RWPE2 (cell line): ENCODE data around the gene ZNF544.
"Not testable (repeated sequence)": the region's sequence is repeated elsewhere in the genome, so short reads cannot be mapped to it uniquely, and the experiment has no call there.

ENCODE experiments used
- ATAC-seq: fragments of 200-7000 bp; cut with Tn5 transposase; 3 replicates; pipeline ENCODE4 v1.9.1; 2021; ENCODE audit warnings: low read depth
- DNase-seq: peaks from one replicate; pipeline ENCODE4 v3.0.0-alpha.2; 2020; ENCODE audit warnings: low spot score
- H3K27ac ChIP-seq: fragments of 450-650 bp; 2 replicates; pipeline ENCODE4 v1.5.1; 2017; ENCODE audit warnings: mild to moderate bottlenecking; ENCODE audit not compliant: poor library complexity, severe bottlenecking
- H3K27me3 ChIP-seq: fragments of 250-450 bp; sonication (Bioruptor Pico); 2 replicates; pipeline ENCODE4 v1.5.1; 2021; ENCODE audit warnings: mild to moderate bottlenecking, moderate library complexity; ENCODE audit not compliant: insufficient read depth, poor library complexity, severe bottlenecking
- H3K36me3 ChIP-seq: fragments of 250-450 bp; sonication (Bioruptor Pico); 2 replicates; pipeline ENCODE4 v1.5.1; 2020; ENCODE audit warnings: low read depth, mild to moderate bottlenecking, moderate library complexity
- H3K4me1 ChIP-seq: fragments of 250-450 bp; sonication (Bioruptor Pico); 2 replicates; pipeline ENCODE4 v1.5.1; 2021; ENCODE audit warnings: mild to moderate bottlenecking, moderate library complexity; ENCODE audit not compliant: insufficient read depth, poor library complexity, severe bottlenecking
- H3K4me3 ChIP-seq: fragments of 250-450 bp; sonication (Bioruptor Pico); 2 replicates; pipeline ENCODE4 v1.5.1; 2021; ENCODE audit warnings: mild to moderate bottlenecking, moderate library complexity; ENCODE audit not compliant: severe bottlenecking
- H3K9me3 ChIP-seq: fragments of 250-450 bp; sonication (Bioruptor Pico); 2 replicates; pipeline ENCODE4 v1.5.1; 2021; ENCODE audit warnings: mild to moderate bottlenecking, moderate library complexity; ENCODE audit not compliant: severe bottlenecking
- TF ChIP-seq, protein P1 (sequence below): fragments of 450-650 bp; IDR thresholded peaks from one replicate; pipeline ENCODE4 v1.5.1; 2017; ENCODE audit warnings: mild to moderate bottlenecking, moderate library complexity; ENCODE audit not compliant: poor library complexity, severe bottlenecking

ZNF544 gene

DNA sequence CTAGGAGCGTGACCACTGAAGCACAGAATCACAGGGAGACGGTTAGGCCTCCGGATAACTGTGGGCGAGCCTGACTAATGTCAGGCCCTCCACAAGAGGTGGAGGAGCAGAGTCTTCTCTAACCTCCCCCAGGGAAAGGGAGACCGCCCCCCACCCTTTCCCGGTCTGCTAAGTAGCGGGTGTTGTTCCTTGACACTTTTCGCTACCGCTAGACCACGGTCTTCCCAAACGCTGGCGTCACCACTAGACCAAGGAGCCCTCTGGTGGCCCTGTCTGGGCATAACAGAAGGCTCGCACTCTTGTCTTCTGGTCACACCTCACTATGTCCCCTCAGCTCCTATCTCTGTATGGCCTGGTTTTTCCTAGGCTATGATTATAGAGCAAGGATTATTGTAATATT is 82.0 kb downstream of the ZNF544 start:
- H3K9me3 ChIP-seq, DNase-seq, H3K4me1 ChIP-seq, H3K27me3 ChIP-seq, ATAC-seq, H3K27ac ChIP-seq, H3K4me3 ChIP-seq: not testable (repeated sequence)
- H3K36me3 ChIP-seq, result peaks cover 89% of the 10 kb centered on the region
- TF ChIP-seq, protein P1, sequence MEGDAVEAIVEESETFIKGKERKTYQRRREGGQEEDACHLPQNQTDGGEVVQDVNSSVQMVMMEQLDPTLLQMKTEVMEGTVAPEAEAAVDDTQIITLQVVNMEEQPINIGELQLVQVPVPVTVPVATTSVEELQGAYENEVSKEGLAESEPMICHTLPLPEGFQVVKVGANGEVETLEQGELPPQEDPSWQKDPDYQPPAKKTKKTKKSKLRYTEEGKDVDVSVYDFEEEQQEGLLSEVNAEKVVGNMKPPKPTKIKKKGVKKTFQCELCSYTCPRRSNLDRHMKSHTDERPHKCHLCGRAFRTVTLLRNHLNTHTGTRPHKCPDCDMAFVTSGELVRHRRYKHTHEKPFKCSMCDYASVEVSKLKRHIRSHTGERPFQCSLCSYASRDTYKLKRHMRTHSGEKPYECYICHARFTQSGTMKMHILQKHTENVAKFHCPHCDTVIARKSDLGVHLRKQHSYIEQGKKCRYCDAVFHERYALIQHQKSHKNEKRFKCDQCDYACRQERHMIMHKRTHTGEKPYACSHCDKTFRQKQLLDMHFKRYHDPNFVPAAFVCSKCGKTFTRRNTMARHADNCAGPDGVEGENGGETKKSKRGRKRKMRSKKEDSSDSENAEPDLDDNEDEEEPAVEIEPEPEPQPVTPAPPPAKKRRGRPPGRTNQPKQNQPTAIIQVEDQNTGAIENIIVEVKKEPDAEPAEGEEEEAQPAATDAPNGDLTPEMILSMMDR, result peak; percentile 53

DNA sequence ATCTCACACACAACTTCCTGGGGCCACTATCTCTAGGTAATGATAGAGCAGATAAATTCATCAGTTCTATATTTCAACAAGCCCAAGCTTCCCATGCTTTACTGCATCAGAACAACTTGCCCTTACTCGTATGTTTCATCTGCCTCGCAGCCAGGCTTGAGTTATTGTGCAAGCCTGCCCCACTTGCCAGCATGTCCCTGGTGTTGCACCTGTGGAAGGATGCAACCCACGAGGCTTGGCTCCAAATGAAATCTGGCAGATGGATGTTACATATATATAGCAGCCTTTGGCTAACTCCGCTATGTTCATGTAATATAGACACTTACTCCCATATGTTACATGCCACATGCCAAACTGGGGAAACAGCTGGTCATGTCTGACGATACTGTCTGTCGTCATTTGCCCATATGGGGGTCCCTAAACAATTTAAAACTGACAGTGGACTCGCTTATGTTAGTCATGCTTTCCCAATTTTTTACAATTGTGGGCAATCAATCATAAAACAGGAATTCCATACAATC is 82.7 kb downstream of the ZNF544 start:
- H3K4me3 ChIP-seq, result no peak overlapping the region
- H3K4me1 ChIP-seq, result no peaks in the 10 kb centered on the region
- ATAC-seq (no peak), DNase-seq (no peak)
- TF ChIP-seq, protein P1, result no peak
- H3K27me3 ChIP-seq, result no peaks in the 10 kb centered on the region
- H3K36me3 ChIP-seq, result peaks cover 84% of the 10 kb centered on the region
- no peak overlapping the region for H3K27ac ChIP-seq
- no peaks in the 10 kb centered on the region for H3K9me3 ChIP-seq
